HepG2 (cell line): ENCODE measurements around the gene PIAS3. TPM values are rescaled to one million over a fixed set of nuclear protein-coding genes. Genes with fewer than 3 reads are reported as not detected.

Source experiments
- AKAP8 ChIP-seq: sonication (generic); formaldehyde crosslinking; IDR thresholded peaks from 2 replicates; pipeline ENCODE4 v1.5.1; 2020; ENCODE audit warnings: mild to moderate bottlenecking, missing genetic modification reagents
- DR1 ChIP-seq: sonication (generic); formaldehyde crosslinking; IDR thresholded peaks from 2 replicates; pipeline ENCODE4 v1.8.0; 2021; ENCODE audit warnings: mild to moderate bottlenecking, missing genetic modification reagents, inconsistent platforms
- HNRNPK ChIP-seq: fragments of 200-400 bp; formaldehyde crosslinking; IDR thresholded peaks from 2 replicates; pipeline ENCODE4 v1.6.1; 2018; ENCODE audit warnings: low read length, low read depth, moderate library complexity, mild to moderate bottlenecking; ENCODE audit not compliant: poor library complexity, severe bottlenecking
- KLF12 ChIP-seq: sonication (generic); formaldehyde crosslinking; IDR thresholded peaks from 2 replicates; pipeline ENCODE4 v1.4.0; 2020; ENCODE audit warnings: missing genetic modification reagents, borderline replicate concordance
- KLF9 ChIP-seq: IDR thresholded peaks from 2 replicates; pipeline ENCODE4 v1.6.1; 2016; ENCODE audit warnings: low read depth
- MAF1 ChIP-seq: sonication (generic); formaldehyde crosslinking; IDR thresholded peaks from 2 replicates; pipeline ENCODE4 v1.5.0; 2020; ENCODE audit warnings: missing genetic modification reagents, borderline replicate concordance
- MAZ ChIP-seq, 2 experiments: sonication (generic) in 1 of 2; formaldehyde crosslinking in 1 of 2; IDR thresholded peaks; 2 replicates each; pipeline versions ENCODE4 v1.5.0 to v1.6.1; 2012 to 2020; ENCODE audit warnings: low read depth in 2 of 2, mild to moderate bottlenecking in 2 of 2, borderline replicate concordance in 1 of 2, improper control_type of control experiment in 1 of 2, low read length in 1 of 2, missing genetic modification reagents in 1 of 2, moderate library complexity in 1 of 2
- MEIS2 ChIP-seq: sonication (generic); formaldehyde crosslinking; IDR thresholded peaks from 2 replicates; pipeline ENCODE4 v1.9.0; 2021; ENCODE audit warnings: mild to moderate bottlenecking, missing genetic modification reagents
- NR2F2 ChIP-seq: IDR thresholded peaks from 2 replicates; pipeline ENCODE4 v1.6.1; 2012; ENCODE audit warnings: low read depth, inconsistent platforms, borderline replicate concordance
- PHF21A ChIP-seq: sonication (generic); formaldehyde crosslinking; IDR thresholded peaks from 2 replicates; pipeline ENCODE4 v1.5.0; 2020; ENCODE audit warnings: mild to moderate bottlenecking, missing genetic modification reagents
- SAP130 ChIP-seq: IDR thresholded peaks from 2 replicates; pipeline ENCODE4 v1.6.1; 2016; ENCODE audit warnings: low read depth
- STAT5B ChIP-seq: sonication (generic); formaldehyde crosslinking; IDR thresholded peaks from 2 replicates; pipeline ENCODE4 v1.4.0; 2020; ENCODE audit warnings: missing genetic modification reagents
- TBX2 ChIP-seq: sonication (generic); formaldehyde crosslinking; IDR thresholded peaks from 2 replicates; pipeline ENCODE4 v1.5.0; 2020; ENCODE audit warnings: missing genetic modification reagents, mild to moderate bottlenecking, borderline replicate concordance
- U2AF1 ChIP-seq: fragments of 200-400 bp; formaldehyde crosslinking; optimal IDR thresholded peaks from 2 replicates; pipeline ENCODE3; 2017; ENCODE audit warnings: mild to moderate bottlenecking, low read depth, low read length
- ZNF143 ChIP-seq: sonication (generic); formaldehyde crosslinking; IDR thresholded peaks from 2 replicates; pipeline ENCODE4 v1.4.0; 2020; ENCODE audit warnings: missing genetic modification reagents
- ZNF317 ChIP-seq: sonication (generic); formaldehyde crosslinking; IDR thresholded peaks from 2 replicates; pipeline ENCODE4 v1.5.0; 2020; ENCODE audit warnings: mild to moderate bottlenecking, missing genetic modification reagents
- ZNF451 ChIP-seq: sonication (generic); formaldehyde crosslinking; IDR thresholded peaks from 2 replicates; pipeline ENCODE4 v1.5.0; 2020; ENCODE audit warnings: mild to moderate bottlenecking, missing genetic modification reagents
- ZNF543 ChIP-seq: sonication (generic); formaldehyde crosslinking; IDR thresholded peaks from 2 replicates; pipeline ENCODE4 v1.4.0; 2020; ENCODE audit warnings: mild to moderate bottlenecking, missing genetic modification reagents
- ZNF563 ChIP-seq: sonication (generic); formaldehyde crosslinking; IDR thresholded peaks from 2 replicates; pipeline ENCODE4 v1.8.0; 2022; ENCODE audit warnings: mild to moderate bottlenecking, moderate library complexity, missing genetic modification reagents
- ZNF652 ChIP-seq: IDR thresholded peaks from 2 replicates; pipeline ENCODE4 v1.6.1; 2016; ENCODE audit warnings: low read depth, borderline replicate concordance
- ZNF678 ChIP-seq: sonication (generic); formaldehyde crosslinking; IDR thresholded peaks from 2 replicates; pipeline ENCODE4 v1.4.0; 2020; ENCODE audit warnings: mild to moderate bottlenecking, missing genetic modification reagents
- polyA plus RNA-seq, 8 experiments: library from polyadenylated mRNA; depleted of rRNA in 3 of 8; stranded (reverse) in 7 of 8; unstranded in 1 of 8; fragments of >200 nt; fragmentation: Illumina TruSeq in 4 of 8; extraction: Trizol in 4 of 8; gene quantifications; 2 replicates each; pipeline versions ENCODE4 v1.2.1 to v1.2.3, GENCODE V29; 2011 to 2016; ENCODE audit warnings: low read depth in 4 of 8, missing spikeins in 1 of 8, mixed read lengths in 1 of 8; ENCODE audit not compliant: insufficient read depth in 1 of 8
- total RNA-seq, 5 experiments: library from RNA; depleted of rRNA; stranded (reverse); fragments of >200 nt; fragmentation: Illumina TruSeq; extraction: Trizol; gene quantifications; 2 replicates each; pipeline ENCODE4 v1.2.3, GENCODE V29; 2016; ENCODE audit warnings: low read depth in 1 of 5
- TF ChIP-seq, protein P1 (sequence below): sonication (generic); formaldehyde crosslinking; IDR thresholded peaks from 2 replicates; pipeline ENCODE4 v1.5.1; 2020; ENCODE audit warnings: mild to moderate bottlenecking, missing genetic modification reagents, moderate library complexity
- TF ChIP-seq, protein P2 (sequence below): sonication (generic); formaldehyde crosslinking; IDR thresholded peaks from 2 replicates; pipeline ENCODE4 v1.4.0; 2020; ENCODE audit warnings: mild to moderate bottlenecking, missing genetic modification reagents
- TF ChIP-seq, protein P3 (sequence below): sonication (generic); formaldehyde crosslinking; IDR thresholded peaks from 2 replicates; pipeline ENCODE4 v1.9.0; 2021; ENCODE audit warnings: missing genetic modification reagents, mild to moderate bottlenecking, borderline replicate concordance

The PIAS3 gene
- total and polyA plus RNA-seq, 2 of the 13 experiments (the other 11 are each of a cell fraction or from before 2014, with no cell fraction given) = 3.7 to 8.0 TPM

DNA sequence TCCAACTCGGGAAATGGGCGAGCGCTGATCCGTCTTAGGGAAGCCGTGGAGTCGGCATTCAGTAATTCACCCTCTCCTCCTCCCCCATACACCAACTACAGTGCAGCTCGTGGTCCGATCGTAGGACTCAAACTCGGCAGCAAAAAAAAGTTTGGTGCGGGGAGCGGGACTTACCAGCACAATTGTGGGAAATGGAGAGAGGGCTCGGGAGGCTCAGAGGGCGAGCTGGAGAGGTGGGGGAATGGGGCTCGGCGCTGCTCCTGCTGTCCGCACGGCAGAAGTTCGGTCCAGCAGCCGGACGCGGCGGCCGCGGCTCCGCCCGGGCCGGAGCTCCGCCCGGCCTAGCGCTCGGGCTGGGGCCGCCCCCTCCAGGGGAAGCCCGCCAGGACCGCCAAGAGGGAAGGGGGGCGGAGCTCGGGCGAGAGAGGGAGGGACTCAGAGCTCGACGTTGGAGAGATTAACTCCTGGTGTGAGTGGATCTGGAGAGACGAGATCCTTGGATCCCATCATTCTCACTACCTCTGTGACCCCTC, 676 bp upstream of the PIAS3 start (continued):
- TF ChIP-seq U2AF1 (peak; percentile 58), ZNF652 (CRISPR knock-in tag) (peak; percentile 86), MEIS2 (no peak), TBX2 (CRISPR knock-in tag) (0 out of 2 replicates have a peak, but pooled peaks have one; percentile 39), STAT5B (CRISPR knock-in tag) (no peak), ZNF143 (CRISPR knock-in tag) (no peak), ZNF678 (CRISPR knock-in tag) (no peak), ZNF563 (CRISPR knock-in tag) (0 out of 2 replicates have a peak, but pooled peaks have one; percentile 13), ZNF451 (CRISPR knock-in tag) (0 out of 2 replicates have a peak, but pooled peaks have one; percentile 36), ZNF543 (CRISPR knock-in tag) (no peak), SAP130 (CRISPR knock-in tag) (peak; percentile 61), AKAP8 (CRISPR knock-in tag) (no peak), DR1 (no peak), HNRNPK (peak; percentile 72), KLF12 (CRISPR knock-in tag) (no peak), KLF9 (CRISPR knock-in tag) (no peak), MAZ (IDR thresholded peaks at IDR 0.05; ENCODE audit: borderline replicate concordance, low read depth, low read length) (0 out of 2 replicates have a peak, but pooled peaks have one; percentile 28), MAZ (CRISPR knock-in tag; IDR thresholded peaks at IDR 0.05; ENCODE audit: low read depth) (no peak; the same call in 1 of the 2 replicates), PHF21A (no peak), ZNF317 (CRISPR knock-in tag) (no peak), NR2F2 (no peak), MAF1 (CRISPR knock-in tag) (no peak)
- TF ChIP-seq, protein P1, sequence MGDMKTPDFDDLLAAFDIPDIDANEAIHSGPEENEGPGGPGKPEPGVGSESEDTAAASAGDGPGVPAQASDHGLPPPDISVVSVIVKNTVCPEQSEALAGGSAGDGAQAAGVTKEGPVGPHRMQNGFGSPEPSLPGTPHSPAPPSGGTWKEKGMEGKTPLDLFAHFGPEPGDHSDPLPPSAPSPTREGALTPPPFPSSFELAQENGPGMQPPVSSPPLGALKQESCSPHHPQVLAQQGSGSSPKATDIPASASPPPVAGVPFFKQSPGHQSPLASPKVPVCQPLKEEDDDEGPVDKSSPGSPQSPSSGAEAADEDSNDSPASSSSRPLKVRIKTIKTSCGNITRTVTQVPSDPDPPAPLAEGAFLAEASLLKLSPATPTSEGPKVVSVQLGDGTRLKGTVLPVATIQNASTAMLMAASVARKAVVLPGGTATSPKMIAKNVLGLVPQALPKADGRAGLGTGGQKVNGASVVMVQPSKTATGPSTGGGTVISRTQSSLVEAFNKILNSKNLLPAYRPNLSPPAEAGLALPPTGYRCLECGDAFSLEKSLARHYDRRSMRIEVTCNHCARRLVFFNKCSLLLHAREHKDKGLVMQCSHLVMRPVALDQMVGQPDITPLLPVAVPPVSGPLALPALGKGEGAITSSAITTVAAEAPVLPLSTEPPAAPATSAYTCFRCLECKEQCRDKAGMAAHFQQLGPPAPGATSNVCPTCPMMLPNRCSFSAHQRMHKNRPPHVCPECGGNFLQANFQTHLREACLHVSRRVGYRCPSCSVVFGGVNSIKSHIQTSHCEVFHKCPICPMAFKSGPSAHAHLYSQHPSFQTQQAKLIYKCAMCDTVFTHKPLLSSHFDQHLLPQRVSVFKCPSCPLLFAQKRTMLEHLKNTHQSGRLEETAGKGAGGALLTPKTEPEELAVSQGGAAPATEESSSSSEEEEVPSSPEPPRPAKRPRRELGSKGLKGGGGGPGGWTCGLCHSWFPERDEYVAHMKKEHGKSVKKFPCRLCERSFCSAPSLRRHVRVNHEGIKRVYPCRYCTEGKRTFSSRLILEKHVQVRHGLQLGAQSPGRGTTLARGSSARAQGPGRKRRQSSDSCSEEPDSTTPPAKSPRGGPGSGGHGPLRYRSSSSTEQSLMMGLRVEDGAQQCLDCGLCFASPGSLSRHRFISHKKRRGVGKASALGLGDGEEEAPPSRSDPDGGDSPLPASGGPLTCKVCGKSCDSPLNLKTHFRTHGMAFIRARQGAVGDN (CRISPR knock-in tag) = peak; percentile 50
- TF ChIP-seq, protein P2, sequence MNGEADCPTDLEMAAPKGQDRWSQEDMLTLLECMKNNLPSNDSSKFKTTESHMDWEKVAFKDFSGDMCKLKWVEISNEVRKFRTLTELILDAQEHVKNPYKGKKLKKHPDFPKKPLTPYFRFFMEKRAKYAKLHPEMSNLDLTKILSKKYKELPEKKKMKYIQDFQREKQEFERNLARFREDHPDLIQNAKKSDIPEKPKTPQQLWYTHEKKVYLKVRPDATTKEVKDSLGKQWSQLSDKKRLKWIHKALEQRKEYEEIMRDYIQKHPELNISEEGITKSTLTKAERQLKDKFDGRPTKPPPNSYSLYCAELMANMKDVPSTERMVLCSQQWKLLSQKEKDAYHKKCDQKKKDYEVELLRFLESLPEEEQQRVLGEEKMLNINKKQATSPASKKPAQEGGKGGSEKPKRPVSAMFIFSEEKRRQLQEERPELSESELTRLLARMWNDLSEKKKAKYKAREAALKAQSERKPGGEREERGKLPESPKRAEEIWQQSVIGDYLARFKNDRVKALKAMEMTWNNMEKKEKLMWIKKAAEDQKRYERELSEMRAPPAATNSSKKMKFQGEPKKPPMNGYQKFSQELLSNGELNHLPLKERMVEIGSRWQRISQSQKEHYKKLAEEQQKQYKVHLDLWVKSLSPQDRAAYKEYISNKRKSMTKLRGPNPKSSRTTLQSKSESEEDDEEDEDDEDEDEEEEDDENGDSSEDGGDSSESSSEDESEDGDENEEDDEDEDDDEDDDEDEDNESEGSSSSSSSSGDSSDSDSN = peak; percentile 92
- TF ChIP-seq, protein P3, sequence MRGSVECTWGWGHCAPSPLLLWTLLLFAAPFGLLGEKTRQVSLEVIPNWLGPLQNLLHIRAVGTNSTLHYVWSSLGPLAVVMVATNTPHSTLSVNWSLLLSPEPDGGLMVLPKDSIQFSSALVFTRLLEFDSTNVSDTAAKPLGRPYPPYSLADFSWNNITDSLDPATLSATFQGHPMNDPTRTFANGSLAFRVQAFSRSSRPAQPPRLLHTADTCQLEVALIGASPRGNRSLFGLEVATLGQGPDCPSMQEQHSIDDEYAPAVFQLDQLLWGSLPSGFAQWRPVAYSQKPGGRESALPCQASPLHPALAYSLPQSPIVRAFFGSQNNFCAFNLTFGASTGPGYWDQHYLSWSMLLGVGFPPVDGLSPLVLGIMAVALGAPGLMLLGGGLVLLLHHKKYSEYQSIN (CRISPR knock-in tag) = no peak
